Neural progenitor cell (in vitro differentiated cells): ENCODE results near the gene ZBTB49. TPM values are rescaled to one million over a fixed set of nuclear protein-coding genes. Genes with fewer than 3 reads are reported as not detected.

Experiments
- DNase-seq: peaks from one replicate; pipeline ENCODE4 v3.0.0-alpha.2; 2016; ENCODE audit warnings: low spot score
- H2AFZ ChIP-seq: fragments of 200-600 bp; sonication (generic); replicated peaks from 2 replicates; pipeline ENCODE4 v1.6.1; 2016; ENCODE audit warnings: antibody characterized with exemption
- H3F3A ChIP-seq: fragments of 200-600 bp; sonication (generic); 2 replicates; pipeline ENCODE4 v1.6.1; 2016; ENCODE audit warnings: antibody characterized with exemption, low read depth
- H3K27ac ChIP-seq: fragments of 200-600 bp; sonication (generic); 2 replicates; pipeline ENCODE4 v1.5.1; 2016; ENCODE audit warnings: mild to moderate bottlenecking
- H3K27me3 ChIP-seq: fragments of 200-600 bp; sonication (generic); 2 replicates; pipeline ENCODE4 v1.6.1; 2016; ENCODE audit warnings: mild to moderate bottlenecking, moderate library complexity
- H3K36me3 ChIP-seq: fragments of 200-600 bp; sonication (generic); 2 replicates; pipeline ENCODE4 v1.5.1; 2016
- H3K4me1 ChIP-seq: fragments of 200-600 bp; sonication (generic); 2 replicates; pipeline ENCODE4 v1.6.1; 2016; ENCODE audit warnings: mixed run types
- H3K4me2 ChIP-seq: fragments of 200-600 bp; sonication (generic); 2 replicates; pipeline ENCODE4 v1.6.1; 2016
- H3K4me3 ChIP-seq: fragments of 200-600 bp; sonication (generic); 2 replicates; pipeline ENCODE4 v1.5.1; 2016
- H3K79me2 ChIP-seq: fragments of 200-600 bp; sonication (generic); 2 replicates; pipeline ENCODE4 v1.6.1; 2016; ENCODE audit warnings: low read depth
- H3K9ac ChIP-seq: fragments of 200-600 bp; sonication (generic); 2 replicates; pipeline ENCODE4 v1.6.1; 2016
- H3K9me3 ChIP-seq: fragments of 200-600 bp; sonication (generic); 2 replicates; pipeline ENCODE4 v1.5.1; 2016; ENCODE audit warnings: low read depth
- H4K20me1 ChIP-seq: fragments of 200-600 bp; sonication (generic); 2 replicates; pipeline ENCODE4 v1.6.1; 2016; ENCODE audit warnings: low read depth
- H3K27ac Mint-ChIP-seq: 3 replicates; pipeline ENCODE4 v1.8.0; 2021; ENCODE audit warnings: mixed read lengths
- H3K27me3 Mint-ChIP-seq: 2 replicates; pipeline ENCODE4 v1.8.0; 2022; ENCODE audit warnings: low read depth, mild to moderate bottlenecking, inconsistent platforms, moderate library complexity, mixed read lengths; ENCODE audit not compliant: insufficient read depth
- H3K36me3 Mint-ChIP-seq: 3 replicates; pipeline ENCODE4 v1.8.0; 2021; ENCODE audit warnings: mixed read lengths
- H3K4me1 Mint-ChIP-seq: 3 replicates; pipeline ENCODE4 v1.8.0; 2021; ENCODE audit warnings: mixed read lengths
- H3K4me3 Mint-ChIP-seq: 3 replicates; pipeline ENCODE4 v1.8.0; 2021; ENCODE audit warnings: mild to moderate bottlenecking, moderate library complexity, mixed read lengths
- H3K9me3 Mint-ChIP-seq: 3 replicates; pipeline ENCODE4 v1.8.0; 2020; ENCODE audit warnings: mixed read lengths
- CTCF ChIP-seq: fragments of 200-600 bp; sonication (generic); IDR thresholded peaks from 2 replicates; pipeline ENCODE4 v1.5.1; 2017; ENCODE audit warnings: antibody characterized with exemption, mild to moderate bottlenecking
- EZH2 ChIP-seq: fragments of 200-600 bp; sonication (generic); IDR thresholded peaks from 2 replicates; pipeline ENCODE4 v1.6.1; 2017; ENCODE audit warnings: antibody characterized with exemption, mild to moderate bottlenecking, moderate library complexity
- EZH2phosphoT487 ChIP-seq: fragments of 200-600 bp; sonication (generic); IDR thresholded peaks from 2 replicates; pipeline ENCODE4 v1.6.1; 2017; ENCODE audit warnings: antibody characterized with exemption
- total RNA-seq: library from RNA; depleted of rRNA; stranded (reverse); fragments of >200 nt; gene quantifications from 2 replicates; pipeline ENCODE4 v1.2.3, GENCODE V29; 2015; ENCODE audit warnings: low replicate concordance

ZBTB49 gene
- total RNA-seq, 1 donor from 2014 or later: 20.2 TPM

- H4K20me1 ChIP-seq: no peaks in the 10 kb centered on the region
- H3K36me3 Mint-ChIP-seq: no peaks in the 10 kb centered on the region
- no peak overlapping the region for H3K9ac ChIP-seq
- peaks cover 3% of the 10 kb centered on the region for H3K4me1 ChIP-seq
- peaks cover 15% of the 10 kb centered on the region for H3K4me1 Mint-ChIP-seq
- H3K4me2 ChIP-seq: no peak overlapping the region
- TF ChIP-seq EZH2phosphoT487: no peak
- no peak for TF ChIP-seq EZH2
- TF ChIP-seq CTCF: no peak
- no peaks in the 10 kb centered on the region for H3K9me3 ChIP-seq
- peaks cover 10% of the 10 kb centered on the region for H3K27me3 Mint-ChIP-seq
- no peaks in the 10 kb centered on the region for H3K79me2 ChIP-seq
- no peak overlapping the region for H3K27ac ChIP-seq
- no peak for DNase-seq
- no peaks in the 10 kb centered on the region for H3K36me3 ChIP-seq
- H3K4me3 ChIP-seq: no peak overlapping the region
- peaks cover 11% of the 10 kb centered on the region for H3K9me3 Mint-ChIP-seq
- no peak overlapping the region for H3K4me3 Mint-ChIP-seq
- H2AFZ ChIP-seq: no peak overlapping the region
- H3F3A ChIP-seq: no peaks in the 10 kb centered on the region
- no peaks in the 10 kb centered on the region for H3K27me3 ChIP-seq
- H3K27ac Mint-ChIP-seq: no peak overlapping the region
These were observed 60.9 kb downstream of the ZBTB49 start for GRCh38 chr4:4350909-4351308.

DNA sequence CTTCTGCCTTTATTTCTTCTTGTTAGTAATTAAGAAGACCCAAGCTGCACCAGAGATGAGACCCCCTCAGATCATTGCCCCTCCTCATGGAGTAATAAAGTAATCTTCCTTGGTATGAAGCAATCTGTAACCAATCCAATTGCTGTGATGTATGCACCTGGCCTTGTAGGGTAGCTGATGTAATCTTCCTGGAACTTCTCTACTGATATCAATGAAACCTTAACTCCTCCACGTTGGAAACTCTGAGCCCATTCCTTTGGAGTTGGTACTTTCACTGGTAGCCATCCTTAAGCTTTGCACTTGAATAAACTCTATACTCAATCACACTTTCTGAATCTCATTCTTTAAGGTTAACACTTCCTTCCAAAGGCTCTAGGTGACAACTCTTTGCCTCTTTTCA, 65.3 kb downstream of the ZBTB49 start:
- no peaks in the 10 kb centered on the region for H3K9me3 ChIP-seq
- H3K4me1 ChIP-seq: peaks cover 6% of the 10 kb centered on the region
- TF ChIP-seq EZH2 (no peak), CTCF (no peak), EZH2phosphoT487 (no peak)
- no peak overlapping the region for H3K4me2 ChIP-seq
- no peaks in the 10 kb centered on the region for H3K36me3 Mint-ChIP-seq
- peaks cover 8% of the 10 kb centered on the region for H3F3A ChIP-seq
- H2AFZ ChIP-seq: no peak overlapping the region
- no peak overlapping the region for H3K4me3 ChIP-seq
- H4K20me1 ChIP-seq: no peaks in the 10 kb centered on the region
- DNase-seq: no peak
- H3K4me1 Mint-ChIP-seq: peaks cover 34% of the 10 kb centered on the region
- H3K27ac Mint-ChIP-seq: no peak overlapping the region
- no peaks in the 10 kb centered on the region for H3K79me2 ChIP-seq
- no peaks in the 10 kb centered on the region for H3K36me3 ChIP-seq
- H3K27me3 Mint-ChIP-seq: peaks cover 15% of the 10 kb centered on the region
- H3K27ac ChIP-seq: no peak overlapping the region
- no peaks in the 10 kb centered on the region for H3K27me3 ChIP-seq
- peaks cover 5% of the 10 kb centered on the region for H3K9me3 Mint-ChIP-seq
- no peak overlapping the region for H3K9ac ChIP-seq
- H3K4me3 Mint-ChIP-seq: no peak overlapping the region

- Histone ChIP-seq H3K27ac (no peak overlapping the region), H3K36me3 (no peaks in the 10 kb centered on the region), H3K4me3 (no peak overlapping the region), H2AFZ (peak overlapping the region; percentile 32), H3K9ac (no peak overlapping the region), H3K79me2 (no peaks in the 10 kb centered on the region), H3K4me1 (peaks cover 6% of the 10 kb centered on the region), H3K27me3 (no peaks in the 10 kb centered on the region), H3K9me3 (no peaks in the 10 kb centered on the region), H3F3A (peaks cover 8% of the 10 kb centered on the region), H3K4me2 (no peak overlapping the region), H4K20me1 (no peaks in the 10 kb centered on the region)
- Mint-ChIP-seq H3K36me3 (no peaks in the 10 kb centered on the region), H3K4me1 (peaks cover 39% of the 10 kb centered on the region), H3K27me3 (peaks cover 21% of the 10 kb centered on the region), H3K27ac (peak overlapping the region; percentile 95), H3K9me3 (peaks cover 5% of the 10 kb centered on the region), H3K4me3 (no peak overlapping the region)
- TF ChIP-seq EZH2 (no peak), EZH2phosphoT487 (no peak), CTCF (no peak)
- DNase-seq: no peak
These were observed 66.3 kb downstream of the ZBTB49 start for GRCh38 chr4:4356106-4357041.
